Esophagus muscularis mucosa (tissue), 4 donors: ENCODE data around the gene MAEA.

Experiments used
- CTCF ChIP-seq, 3 experiments: fragments of 200-600 bp in 2 of 3; fragments of 450-650 bp in 1 of 3; sonication (generic) in 2 of 3; IDR thresholded peaks; one replicate each; pipeline ENCODE4 v1.5.1; 2017 to 2019; ENCODE audit warnings: antibody characterized with exemption in 3 of 3, mild to moderate bottlenecking in 2 of 3, moderate library complexity in 1 of 3
- EP300 ChIP-seq: sonication (generic); formaldehyde crosslinking; IDR thresholded peaks from one replicate; pipeline ENCODE4 v1.6.1; 2017; ENCODE audit warnings: antibody characterized with exemption
- POLR2A ChIP-seq: fragments of 450-650 bp; IDR thresholded peaks from one replicate; pipeline ENCODE4 v1.6.1; 2017; ENCODE audit warnings: antibody characterized with exemption, moderate library complexity, mild to moderate bottlenecking, low read depth
- POLR2AphosphoS5 ChIP-seq, 2 donors: sonication (generic); formaldehyde crosslinking; IDR thresholded peaks; one replicate each; pipeline ENCODE4 v1.6.1; 2017; ENCODE audit warnings: antibody characterized with exemption in 2 of 2

- TF ChIP-seq CTCF (IDR thresholded peaks at IDR 0.05) (no peak), POLR2A (no peak), POLR2AphosphoS5 (IDR thresholded peaks at IDR 0.05) (no peak), EP300 (no peak)
Measured at GRCh38 chr4:1253831-1254230, 35.9 kb upstream of the MAEA start.
